Activated T-helper 9 cell treated with anti-CD3 and anti-CD28 coated beads, Interleukin-2, amount 50 U/mL, for 16 hours (primary cell): ENCODE measurements around the gene FAM83F.

Experiments
- DNase-seq: peaks from one replicate; pipeline ENCODE4 v3.0.0-alpha.2; 2020; ENCODE audit warnings: low read depth

Gene FAM83F

GRCh38 chr22:40036591-40037225, 42.0 kb downstream of the FAM83F start:
- peak; percentile 28 for DNase-seq

- no peak for DNase-seq
Observed at GRCh38 chr22:40037320-40037719, 42.6 kb downstream of the FAM83F start.

- no peak for DNase-seq
Observed at GRCh38 chr22:40039482-40040115, 44.8 kb downstream of the FAM83F start.

- DNase-seq, result no peak
Observed at GRCh38 chr22:40040927-40041326, 46.2 kb downstream of the FAM83F start.

GRCh38 chr22:40041366-40042137, 46.8 kb downstream of the FAM83F start:
- DNase-seq, result no peak

- DNase-seq, result no peak
Observed at GRCh38 chr22:40042312-40042711, 47.6 kb downstream of the FAM83F start.

- DNase-seq, result no peak
Observed at GRCh38 chr22:40043081-40043480, 48.3 kb downstream of the FAM83F start.

GRCh38 chr22:40043793-40044101, 49.0 kb downstream of the FAM83F start:
- no peak for DNase-seq

GRCh38 chr22:40044102-40044869, 49.5 kb downstream of the FAM83F start:
- DNase-seq, result peak; percentile 96

GRCh38 chr22:40044870-40045834, 50.4 kb downstream of the FAM83F start:
- DNase-seq, result peak; percentile 69

- no peak for DNase-seq
Observed at GRCh38 chr22:40046126-40046525, 51.4 kb downstream of the FAM83F start.

- no peak for DNase-seq
Observed at GRCh38 chr22:40050258-40050657, 55.5 kb downstream of the FAM83F start.

GRCh38 chr22:40051322-40051721, 56.6 kb downstream of the FAM83F start:
- DNase-seq, result no peak

- DNase-seq, result no peak
Observed at GRCh38 chr22:40053460-40053859, 58.7 kb downstream of the FAM83F start.

- DNase-seq, result no peak
Observed at GRCh38 chr22:40054486-40054885, 59.7 kb downstream of the FAM83F start.

GRCh38 chr22:40055143-40055883, 60.6 kb downstream of the FAM83F start:
- DNase-seq, result no peak

- no peak for DNase-seq
Observed at GRCh38 chr22:40056154-40056553, 61.4 kb downstream of the FAM83F start.

- DNase-seq, result no peak
Observed at GRCh38 chr22:40056559-40056958, 61.8 kb downstream of the FAM83F start.

GRCh38 chr22:40057652-40058051, 62.9 kb downstream of the FAM83F start:
- DNase-seq, result no peak

- DNase-seq, result no peak
Observed at GRCh38 chr22:40058265-40058664, 63.5 kb downstream of the FAM83F start.

GRCh38 chr22:40065981-40066380, 71.2 kb downstream of the FAM83F start:
- DNase-seq, result no peak
